WTC11 (cell line): Measurements from ENCODE around the gene TLR3.

Source experiments
- ATF6 ChIP-seq: sonication (generic); formaldehyde crosslinking; IDR thresholded peaks from 2 replicates; pipeline ENCODE4 v1.8.1; 2023; ENCODE audit warnings: mild to moderate bottlenecking, missing genetic modification reagents
- CBFB ChIP-seq: sonication (generic); formaldehyde crosslinking; IDR thresholded peaks from 2 replicates; pipeline ENCODE4 v1.8.1; 2022; ENCODE audit warnings: mild to moderate bottlenecking, low read depth, missing genetic modification reagents
- CREB1 ChIP-seq: sonication (generic); formaldehyde crosslinking; IDR thresholded peaks from 2 replicates; pipeline ENCODE4 v1.8.0; 2023; ENCODE audit warnings: mild to moderate bottlenecking, missing genetic modification reagents
- NFATC4 ChIP-seq: fragments of 250-450 bp; sonication (Bioruptor Pico); IDR thresholded peaks from 2 replicates; pipeline ENCODE4 v1.9.0; 2021; ENCODE audit warnings: mild to moderate bottlenecking
- NFE2L1 ChIP-seq: sonication (generic); formaldehyde crosslinking; IDR thresholded peaks from 2 replicates; pipeline ENCODE4 v1.8.1; 2023; ENCODE audit warnings: missing genetic modification reagents
- TCF7 ChIP-seq: sonication (generic); formaldehyde crosslinking; IDR thresholded peaks from 2 replicates; pipeline ENCODE4 v1.8.0; 2022; ENCODE audit warnings: mild to moderate bottlenecking, low read depth, missing genetic modification reagents, moderate library complexity
- TP53 ChIP-seq: sonication (generic); formaldehyde crosslinking; IDR thresholded peaks from 2 replicates; pipeline ENCODE4 v1.8.1; 2023; ENCODE audit warnings: mild to moderate bottlenecking, missing genetic modification reagents
- ZSCAN18 ChIP-seq: fragments of 250-450 bp; sonication (Bioruptor Pico); IDR thresholded peaks from 2 replicates; pipeline ENCODE4 v2.1.2; 2022; ENCODE audit warnings: mild to moderate bottlenecking, moderate library complexity
- TF ChIP-seq, protein P1 (sequence below): fragments of 200-600 bp; IDR thresholded peaks from 2 replicates; pipeline ENCODE4 v1.8.0; 2022; ENCODE audit warnings: antibody characterized with exemption
- TF ChIP-seq, protein P2 (sequence below): sonication (generic); formaldehyde crosslinking; IDR thresholded peaks from 2 replicates; pipeline ENCODE4 v1.8.1; 2023; ENCODE audit warnings: mild to moderate bottlenecking, moderate library complexity, missing genetic modification reagents
- TF ChIP-seq, protein P3 (sequence below): sonication (generic); formaldehyde crosslinking; IDR thresholded peaks from 2 replicates; pipeline ENCODE4 v1.8.0; 2022; ENCODE audit warnings: mild to moderate bottlenecking, missing genetic modification reagents

- TF ChIP-seq ATF6 (CRISPR knock-in tag) (no peak), NFE2L1 (CRISPR knock-in tag) (no peak), ZSCAN18 (CRISPR knock-in tag) (no peak), CREB1 (CRISPR knock-in tag) (no peak), TP53 (no peak), TCF7 (CRISPR knock-in tag) (no peak), CBFB (CRISPR knock-in tag) (no peak), NFATC4 (CRISPR knock-in tag) (no peak)
- TF ChIP-seq, protein P1, sequence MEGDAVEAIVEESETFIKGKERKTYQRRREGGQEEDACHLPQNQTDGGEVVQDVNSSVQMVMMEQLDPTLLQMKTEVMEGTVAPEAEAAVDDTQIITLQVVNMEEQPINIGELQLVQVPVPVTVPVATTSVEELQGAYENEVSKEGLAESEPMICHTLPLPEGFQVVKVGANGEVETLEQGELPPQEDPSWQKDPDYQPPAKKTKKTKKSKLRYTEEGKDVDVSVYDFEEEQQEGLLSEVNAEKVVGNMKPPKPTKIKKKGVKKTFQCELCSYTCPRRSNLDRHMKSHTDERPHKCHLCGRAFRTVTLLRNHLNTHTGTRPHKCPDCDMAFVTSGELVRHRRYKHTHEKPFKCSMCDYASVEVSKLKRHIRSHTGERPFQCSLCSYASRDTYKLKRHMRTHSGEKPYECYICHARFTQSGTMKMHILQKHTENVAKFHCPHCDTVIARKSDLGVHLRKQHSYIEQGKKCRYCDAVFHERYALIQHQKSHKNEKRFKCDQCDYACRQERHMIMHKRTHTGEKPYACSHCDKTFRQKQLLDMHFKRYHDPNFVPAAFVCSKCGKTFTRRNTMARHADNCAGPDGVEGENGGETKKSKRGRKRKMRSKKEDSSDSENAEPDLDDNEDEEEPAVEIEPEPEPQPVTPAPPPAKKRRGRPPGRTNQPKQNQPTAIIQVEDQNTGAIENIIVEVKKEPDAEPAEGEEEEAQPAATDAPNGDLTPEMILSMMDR: no peak
- TF ChIP-seq, protein P2, sequence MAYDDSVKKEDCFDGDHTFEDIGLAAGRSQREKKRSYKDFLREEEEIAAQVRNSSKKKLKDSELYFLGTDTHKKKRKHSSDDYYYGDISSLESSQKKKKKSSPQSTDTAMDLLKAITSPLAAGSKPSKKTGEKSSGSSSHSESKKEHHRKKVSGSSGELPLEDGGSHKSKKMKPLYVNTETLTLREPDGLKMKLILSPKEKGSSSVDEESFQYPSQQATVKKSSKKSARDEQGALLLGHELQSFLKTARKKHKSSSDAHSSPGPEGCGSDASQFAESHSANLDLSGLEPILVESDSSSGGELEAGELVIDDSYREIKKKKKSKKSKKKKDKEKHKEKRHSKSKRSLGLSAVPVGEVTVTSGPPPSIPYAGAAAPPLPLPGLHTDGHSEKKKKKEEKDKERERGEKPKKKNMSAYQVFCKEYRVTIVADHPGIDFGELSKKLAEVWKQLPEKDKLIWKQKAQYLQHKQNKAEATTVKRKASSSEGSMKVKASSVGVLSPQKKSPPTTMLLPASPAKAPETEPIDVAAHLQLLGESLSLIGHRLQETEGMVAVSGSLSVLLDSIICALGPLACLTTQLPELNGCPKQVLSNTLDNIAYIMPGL (CRISPR knock-in tag): no peak
- TF ChIP-seq, protein P3, sequence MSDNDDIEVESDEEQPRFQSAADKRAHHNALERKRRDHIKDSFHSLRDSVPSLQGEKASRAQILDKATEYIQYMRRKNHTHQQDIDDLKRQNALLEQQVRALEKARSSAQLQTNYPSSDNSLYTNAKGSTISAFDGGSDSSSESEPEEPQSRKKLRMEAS: no peak
Observed at GRCh38 chr4:186039697-186040096, 29.3 kb upstream of the TLR3 start.
